Sigmoid colon (tissue), 4 donors: ENCODE measurements around the gene SMARCE1.

ENCODE experiments used
- CTCF ChIP-seq, 4 experiments: fragments of 450-650 bp in 3 of 4; fragments of 200-600 bp in 1 of 4; IDR thresholded peaks; one replicate each; pipeline ENCODE4 v1.5.1; 2016 to 2019; ENCODE audit warnings: antibody characterized with exemption in 4 of 4, mild to moderate bottlenecking in 3 of 4, moderate library complexity in 2 of 4
- POLR2A ChIP-seq, 2 donors: fragments of 450-650 bp; IDR thresholded peaks; one replicate each; pipeline ENCODE4 v1.6.1; 2016; ENCODE audit warnings: antibody characterized with exemption in 2 of 2, mild to moderate bottlenecking in 2 of 2, moderate library complexity in 2 of 2
- POLR2AphosphoS5 ChIP-seq, 4 donors: sonication (generic); formaldehyde crosslinking; IDR thresholded peaks; one replicate each; pipeline ENCODE4 v1.6.1; 2017; ENCODE audit warnings: antibody characterized with exemption in 4 of 4

- TF ChIP-seq CTCF (IDR thresholded peaks at IDR 0.05) = no peak
- no peak for TF ChIP-seq POLR2AphosphoS5 (IDR thresholded peaks at IDR 0.05)
- TF ChIP-seq POLR2A (IDR thresholded peaks at IDR 0.05) = no peak
Observed at GRCh38 chr17:40604327-40605080, 43.1 kb downstream of the SMARCE1 start.
